GM23248 (cell line): ENCODE data around the gene HERC2. TPM values are rescaled to one million over a fixed set of nuclear protein-coding genes. Genes with fewer than 3 reads are reported as not detected.
"Not testable (repeated sequence)": the region's sequence is repeated elsewhere in the genome, so short reads cannot be mapped to it uniquely, and the experiment has no call there.

Experiments used
- DNase-seq: peaks from one replicate; pipeline ENCODE4 v3.0.0-alpha.2; 2015
- H2AFZ ChIP-seq: fragments of 200-600 bp; sonication (generic); 2 replicates; pipeline ENCODE4 v1.6.1; 2016; ENCODE audit warnings: antibody characterized with exemption
- H3F3A ChIP-seq: fragments of 200-600 bp; sonication (generic); 2 replicates; pipeline ENCODE4 v1.6.1; 2016; ENCODE audit warnings: mild to moderate bottlenecking, antibody characterized with exemption, mixed run types; ENCODE audit not compliant: insufficient read depth
- H3K27ac ChIP-seq: fragments of 200-600 bp; sonication (generic); 2 replicates; pipeline ENCODE4 v1.5.1; 2016; ENCODE audit warnings: mild to moderate bottlenecking
- H3K27me3 ChIP-seq: fragments of 200-600 bp; sonication (generic); replicated peaks from 2 replicates; pipeline ENCODE4 v1.6.1; 2016; ENCODE audit warnings: mild to moderate bottlenecking; ENCODE audit not compliant: insufficient read depth
- H3K36me3 ChIP-seq: fragments of 200-600 bp; sonication (generic); 2 replicates; pipeline ENCODE4 v1.6.1; 2016; ENCODE audit warnings: low read depth, mild to moderate bottlenecking
- H3K4me1 ChIP-seq: fragments of 200-600 bp; sonication (generic); 2 replicates; pipeline ENCODE4 v1.6.1; 2016; ENCODE audit warnings: mild to moderate bottlenecking; ENCODE audit not compliant: insufficient read depth
- H3K4me2 ChIP-seq: fragments of 200-600 bp; sonication (generic); one replicate; pipeline ENCODE4 v1.6.1; 2016; ENCODE audit warnings: mild to moderate bottlenecking; ENCODE audit not compliant: unreplicated experiment
- H3K4me3 ChIP-seq: fragments of 200-600 bp; sonication (generic); 2 replicates; pipeline ENCODE4 v1.5.1; 2016; ENCODE audit warnings: mild to moderate bottlenecking
- H3K79me2 ChIP-seq: fragments of 200-600 bp; sonication (generic); 2 replicates; pipeline ENCODE4 v1.6.1; 2016; ENCODE audit warnings: mild to moderate bottlenecking; ENCODE audit not compliant: insufficient read depth
- H3K9ac ChIP-seq: fragments of 200-600 bp; sonication (generic); 2 replicates; pipeline ENCODE4 v1.6.1; 2016; ENCODE audit warnings: mild to moderate bottlenecking
- H3K9me2 ChIP-seq: fragments of 200-600 bp; sonication (generic); 2 replicates; pipeline ENCODE4 v1.6.1; 2016; ENCODE audit warnings: mixed run types, mild to moderate bottlenecking, moderate library complexity; ENCODE audit not compliant: insufficient read depth
- H3K9me3 ChIP-seq: fragments of 200-600 bp; sonication (generic); one replicate; pipeline ENCODE4 v1.6.1; 2017; ENCODE audit warnings: low read depth
- H4K20me1 ChIP-seq: fragments of 200-600 bp; sonication (generic); 2 replicates; pipeline ENCODE4 v1.6.0; 2016; ENCODE audit not compliant: insufficient read depth
- EZH2 ChIP-seq: fragments of 200-600 bp; sonication (generic); IDR thresholded peaks from 2 replicates; pipeline ENCODE4 v1.6.1; 2018; ENCODE audit warnings: antibody characterized with exemption, mild to moderate bottlenecking; ENCODE audit not compliant: insufficient read depth, poor library complexity, severe bottlenecking
- EZH2phosphoT487 ChIP-seq: fragments of 200-600 bp; sonication (generic); IDR thresholded peaks from 2 replicates; pipeline ENCODE4 v1.6.1; 2018; ENCODE audit warnings: antibody characterized with exemption, moderate library complexity, mild to moderate bottlenecking, low read depth; ENCODE audit not compliant: insufficient read depth
- WGBS, 2 experiments: methylation state at CpG; one replicate each; pipeline ENCODE4 v1.1.6; 2015 to 2017; ENCODE audit warnings: low lambda C conversion rate in 2 of 2, low coverage in 1 of 2; ENCODE audit errors: missing lambda C conversion rate in 2 of 2; 5-methylcytosine and 5-hydroxymethylcytosine counted together
- in situ Hi-C: fragments of 300-500 bp; cut with MboI; formaldehyde crosslinking; loops from 2 replicates; pipeline ENCODE4 v1.15.0; 2020
- polyA plus RNA-seq: library from polyadenylated mRNA; unstranded; fragments of >200 nt; fragmentation: Nextera tagmentation; extraction: Ambion mirVana; gene quantifications from 2 replicates; pipeline ENCODE4 v1.2.1, GENCODE V29; 2016
- total RNA-seq: library from RNA; depleted of rRNA; stranded (reverse); fragments of >200 nt; shearing (Covaris generic); gene quantifications from 2 replicates; pipeline ENCODE4 v1.2.3, GENCODE V29; 2014

HERC2 gene
- total and polyA plus RNA-seq, 2 experiments from 2014 or later, result 28.7 to 36.6 TPM

DNA sequence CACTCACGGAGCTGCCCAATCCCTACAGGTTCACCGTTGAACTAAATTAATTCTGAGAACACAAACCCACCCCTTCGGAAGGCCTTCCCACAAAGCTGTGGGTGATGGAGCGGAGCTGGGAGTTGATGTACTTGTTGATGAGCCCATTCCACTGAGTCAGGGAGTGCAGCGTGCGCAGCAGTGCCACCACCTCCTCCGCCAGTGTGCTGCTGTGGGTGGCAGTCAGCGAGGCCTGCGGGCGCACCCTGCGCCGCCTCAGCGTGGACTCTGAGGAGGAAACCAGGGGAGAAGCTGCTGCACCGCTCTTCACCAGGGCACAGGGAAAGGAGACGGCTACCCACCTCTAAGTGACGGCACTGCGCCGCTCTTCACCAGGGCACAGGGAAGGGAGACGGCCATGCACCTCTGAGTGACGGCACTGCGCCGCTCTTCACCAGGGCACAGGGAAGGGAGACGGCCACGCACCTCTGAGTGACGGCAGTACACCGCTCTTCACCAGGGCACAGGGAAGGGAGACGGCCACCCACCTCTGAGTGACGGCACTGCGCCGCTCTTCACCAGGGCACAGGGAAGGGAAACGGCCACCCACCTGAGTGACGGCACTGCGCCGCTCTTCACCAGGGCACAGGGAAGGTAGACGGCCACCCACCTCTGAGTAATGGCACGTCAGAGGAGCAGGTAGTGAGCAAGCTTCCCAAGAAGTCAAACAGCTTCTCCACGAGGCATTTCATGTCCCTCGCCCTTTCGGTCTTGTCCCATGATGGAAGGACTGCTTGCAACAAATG lies 107.8 kb downstream of the HERC2 start:
- WGBS, 2 experiments, result 92 to 93% methylated on average over 24 to 39 of the region's 39 CpGs
- in situ Hi-C loops, H3K79me2 ChIP-seq, H3K4me1 ChIP-seq, H3K9me2 ChIP-seq, H3K9me3 ChIP-seq, H3F3A ChIP-seq, H2AFZ ChIP-seq, DNase-seq, H3K4me3 ChIP-seq, H4K20me1 ChIP-seq, H3K27me3 ChIP-seq, H3K27ac ChIP-seq, H3K9ac ChIP-seq, H3K36me3 ChIP-seq, H3K4me2 ChIP-seq: not testable (repeated sequence)

DNA sequence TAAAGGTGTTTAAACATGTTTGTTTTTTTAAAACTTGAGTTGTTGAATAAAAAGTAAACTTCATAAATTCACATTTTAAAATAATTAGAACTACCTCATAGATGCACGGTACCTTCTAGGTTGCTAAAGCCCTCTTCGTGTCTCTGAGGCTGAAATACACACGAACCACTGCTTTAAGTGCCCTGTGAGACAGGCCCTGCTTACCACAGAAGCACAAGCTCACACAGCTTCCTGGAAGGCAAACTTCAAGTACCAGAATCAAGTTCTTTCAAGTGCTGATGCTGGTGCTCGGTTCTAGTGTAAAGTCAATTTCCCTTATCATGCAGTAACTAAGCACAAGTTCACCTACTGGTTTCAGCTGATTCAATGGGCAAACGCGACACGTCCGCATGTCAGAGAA lies 108.6 kb downstream of the HERC2 start:
- in situ Hi-C loops, H3K27ac ChIP-seq, H2AFZ ChIP-seq, H3K4me2 ChIP-seq, H3K9ac ChIP-seq, H3K4me1 ChIP-seq, H4K20me1 ChIP-seq, H3K4me3 ChIP-seq, DNase-seq, H3K79me2 ChIP-seq, H3K9me2 ChIP-seq, H3K9me3 ChIP-seq, H3K27me3 ChIP-seq, H3K36me3 ChIP-seq, H3F3A ChIP-seq: not testable (repeated sequence)
- WGBS, 2 experiments, result 95 to 98% methylated on average over 5 of the region's 8 CpGs

DNA sequence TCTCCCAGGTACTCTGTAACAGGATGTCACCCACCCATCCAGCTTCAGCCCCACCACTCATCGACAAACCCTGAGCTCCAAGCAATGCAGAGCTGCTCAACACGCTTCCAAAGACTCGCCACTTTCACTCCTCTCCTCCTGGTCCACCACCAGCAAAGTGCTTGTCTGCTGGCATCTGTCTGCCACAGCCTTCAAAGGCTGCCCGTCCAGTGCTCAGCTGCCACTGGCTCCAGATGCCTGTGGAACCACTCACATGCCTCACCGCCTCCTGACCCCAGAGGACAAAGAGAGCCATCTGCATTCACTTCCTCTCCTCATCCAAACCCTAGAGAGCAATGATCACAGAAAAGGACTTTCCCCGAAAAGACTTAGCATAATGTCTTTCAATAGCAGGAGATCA lies 113.4 kb downstream of the HERC2 start:
- Histone ChIP-seq H3K79me2 (no peaks in the 10 kb centered on the region), H3K27ac (no peak overlapping the region), H3K9ac (no peak overlapping the region), H3K4me1 (no peaks in the 10 kb centered on the region), H3K36me3 (no peaks in the 10 kb centered on the region), H3K9me2 (no peaks in the 10 kb centered on the region), H2AFZ (no peak overlapping the region), H3F3A (no peaks in the 10 kb centered on the region), H3K4me2 (no peak overlapping the region), H4K20me1 (no peaks in the 10 kb centered on the region), H3K4me3 (no peak overlapping the region), H3K27me3 (no peaks in the 10 kb centered on the region), H3K9me3 (no peaks in the 10 kb centered on the region)
- no peak for DNase-seq
- TF ChIP-seq EZH2 (no peak), EZH2phosphoT487 (no peak)
- in situ Hi-C loops, result no loop called here
- 98 to 99% methylated on average over 6 of the region's 6 CpGs for WGBS, 2 experiments

DNA sequence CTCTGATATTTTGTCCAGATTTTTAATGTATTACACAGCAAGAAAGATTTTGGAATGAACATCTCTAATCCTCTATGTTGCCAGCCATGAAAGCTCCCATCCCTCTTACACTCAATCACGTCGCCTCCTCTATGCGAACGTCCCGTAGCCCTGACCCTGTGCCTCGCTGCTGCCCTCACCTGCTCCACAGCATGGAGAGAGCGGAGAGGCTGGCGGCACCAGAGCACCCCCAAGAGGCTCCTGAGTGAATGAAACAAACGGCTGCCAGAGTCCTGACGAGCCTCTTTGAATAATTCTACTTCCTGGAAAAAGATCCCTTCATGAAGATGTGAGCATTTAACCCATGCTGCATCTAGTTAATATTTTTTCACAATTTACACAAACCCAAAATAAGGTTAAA lies 116.3 kb downstream of the HERC2 start:
- in situ Hi-C loops, result not testable (repeated sequence)

DNA sequence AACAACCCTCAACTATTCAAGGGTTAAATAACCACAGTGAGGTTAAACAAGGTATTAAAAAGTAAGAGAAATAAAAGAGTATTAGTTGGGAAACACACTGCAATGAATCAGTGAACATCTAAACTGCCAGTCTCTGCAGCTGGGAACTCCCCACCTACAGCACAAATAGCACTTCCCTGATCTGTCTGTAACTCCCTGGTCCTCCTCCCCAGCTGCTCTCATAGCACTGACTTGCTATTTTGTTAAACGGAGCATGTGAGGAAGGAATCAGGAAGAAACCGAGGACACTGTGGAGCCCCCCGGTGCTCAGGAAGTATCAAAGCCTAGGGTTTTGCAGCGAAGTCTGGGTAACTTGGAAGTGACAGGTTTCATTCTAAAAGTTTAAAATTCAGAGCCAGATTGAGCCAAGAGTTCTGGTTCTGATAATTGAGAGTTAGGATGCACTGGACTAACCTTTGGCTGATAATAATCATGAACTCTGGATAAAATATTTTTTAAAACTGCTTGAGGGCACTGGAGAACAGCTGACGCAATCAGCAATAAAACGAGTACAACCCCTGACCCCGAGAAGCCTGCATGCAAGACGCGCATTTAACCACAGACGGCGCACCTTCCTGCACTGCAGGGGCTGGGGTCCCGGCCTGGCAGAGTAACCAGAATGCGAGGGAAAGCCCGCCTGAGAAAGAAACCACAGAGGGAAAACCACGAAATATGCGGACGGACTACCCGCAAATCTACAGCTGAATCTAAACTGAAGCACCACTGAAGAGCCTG lies 118.7 kb downstream of the HERC2 start:
- H3K9me2 ChIP-seq, in situ Hi-C loops, H3F3A ChIP-seq, H3K27me3 ChIP-seq, H3K4me2 ChIP-seq, H4K20me1 ChIP-seq, H3K4me3 ChIP-seq, DNase-seq, H3K4me1 ChIP-seq, H3K9me3 ChIP-seq, H3K27ac ChIP-seq, H3K9ac ChIP-seq, H2AFZ ChIP-seq, H3K79me2 ChIP-seq: not testable (repeated sequence)
- peaks cover 23% of the 10 kb centered on the region for H3K36me3 ChIP-seq
- 87 to 90% methylated on average over 12 to 16 of the region's 18 CpGs for WGBS, 2 experiments

More for the DNA sequence above, 116.3 kb downstream of the HERC2 start:
- not testable (repeated sequence) for H3K79me2 ChIP-seq, H3K36me3 ChIP-seq, H3F3A ChIP-seq, H3K9me3 ChIP-seq, H3K27me3 ChIP-seq, H3K9ac ChIP-seq, H3K4me2 ChIP-seq, H3K27ac ChIP-seq, H3K4me3 ChIP-seq, H3K4me1 ChIP-seq, H4K20me1 ChIP-seq, H2AFZ ChIP-seq, DNase-seq, H3K9me2 ChIP-seq
- 45% methylated on average over 2 of the region's 10 CpGs; no CpG with 5 or more reads in 1 of the 2 experiments for WGBS, 2 experiments

DNA sequence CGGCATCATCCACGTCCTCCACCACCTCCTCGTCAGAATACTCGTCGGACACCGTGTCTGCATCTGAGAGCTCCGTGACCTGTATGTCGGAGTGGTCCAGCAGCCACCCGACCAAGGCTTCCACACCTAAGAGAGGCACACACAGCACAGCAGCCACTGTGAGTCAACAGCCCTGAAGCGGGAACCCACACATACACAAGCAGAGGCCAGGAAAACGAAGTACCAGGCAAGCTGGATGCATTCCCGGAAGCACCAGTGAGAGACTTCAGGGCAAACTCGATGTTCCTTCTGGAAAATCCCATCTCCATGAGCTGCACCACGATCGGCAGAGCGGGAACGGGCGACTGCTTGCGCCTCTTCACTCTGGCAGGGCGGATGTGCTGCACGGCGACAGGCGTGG lies 119.9 kb downstream of the HERC2 start:
- in situ Hi-C loops, H3K4me2 ChIP-seq, H2AFZ ChIP-seq, H3F3A ChIP-seq, H3K79me2 ChIP-seq, H4K20me1 ChIP-seq, H3K4me1 ChIP-seq, H3K27me3 ChIP-seq, H3K9me3 ChIP-seq, H3K9me2 ChIP-seq, DNase-seq, H3K27ac ChIP-seq, H3K4me3 ChIP-seq, H3K9ac ChIP-seq: not testable (repeated sequence)
- WGBS, 2 experiments, result 80 to 87% methylated on average over 11 of the region's 23 CpGs
- peaks cover 33% of the 10 kb centered on the region for H3K36me3 ChIP-seq

DNA sequence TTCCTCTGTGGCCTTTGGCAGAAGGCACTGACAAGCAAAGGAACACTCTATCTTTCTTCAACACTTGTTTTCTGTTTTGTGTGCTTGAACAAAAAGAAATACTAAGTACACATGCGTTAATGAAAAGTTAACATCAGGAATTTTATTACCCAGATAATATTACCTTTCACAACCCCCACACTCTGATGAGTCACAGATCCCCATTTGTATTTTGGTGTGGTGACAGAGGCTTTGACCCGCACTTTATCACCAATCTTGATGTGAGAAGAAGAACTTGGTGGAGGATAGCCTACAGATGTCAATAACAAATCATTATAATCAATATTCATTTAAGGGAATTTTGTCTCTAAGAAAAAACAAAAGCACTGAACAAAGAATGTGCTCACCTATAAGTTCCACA lies 123.8 kb downstream of the HERC2 start:
- H3K4me2 ChIP-seq, H3K79me2 ChIP-seq, H3K27me3 ChIP-seq, H3K9me2 ChIP-seq, DNase-seq, H4K20me1 ChIP-seq, H3F3A ChIP-seq, H3K4me3 ChIP-seq, H3K9ac ChIP-seq, H3K4me1 ChIP-seq, H3K9me3 ChIP-seq, H3K27ac ChIP-seq, H2AFZ ChIP-seq, in situ Hi-C loops: not testable (repeated sequence)
- WGBS, 2 experiments, result 98 to 100% methylated on average over 2 of the region's 2 CpGs
- peaks cover 45% of the 10 kb centered on the region for H3K36me3 ChIP-seq
